Nephron progenitor cell (in vitro differentiated cells): Measurements from ENCODE around the gene NRCAM.

Experiments
- DNase-seq: peaks from one replicate; pipeline ENCODE4 v3.0.0; 2021
- H3K27ac Mint-ChIP-seq: 2 replicates; pipeline ENCODE4 v1.8.0; 2021; ENCODE audit warnings: mild to moderate bottlenecking, moderate library complexity, mixed read lengths
- H3K27me3 Mint-ChIP-seq: 2 replicates; pipeline ENCODE4 v1.8.0; 2021; ENCODE audit warnings: mild to moderate bottlenecking, low read depth, mixed read lengths; ENCODE audit not compliant: poor library complexity
- H3K36me3 Mint-ChIP-seq: 2 replicates; pipeline ENCODE4 v1.8.0; 2021; ENCODE audit warnings: low read depth, mixed read lengths
- H3K4me1 Mint-ChIP-seq: 2 replicates; pipeline ENCODE4 v1.8.0; 2021; ENCODE audit warnings: mixed read lengths
- H3K4me3 Mint-ChIP-seq: 2 replicates; pipeline ENCODE4 v1.8.0; 2021; ENCODE audit warnings: mild to moderate bottlenecking, moderate library complexity, mixed read lengths
- H3K9me3 Mint-ChIP-seq: 2 replicates; pipeline ENCODE4 v1.8.0; 2021; ENCODE audit warnings: mild to moderate bottlenecking, moderate library complexity, mixed read lengths
- CTCF ChIP-seq: fragments of 200-600 bp; sonication (generic); IDR thresholded peaks from 2 replicates; pipeline ENCODE4 v1.5.0; 2021; ENCODE audit warnings: antibody characterized with exemption

Gene NRCAM

GRCh38 chr7:108268200-108268820, 187.9 kb downstream of the NRCAM start:
- Mint-ChIP-seq H3K27me3 (peaks cover 4% of the 10 kb centered on the region), H3K4me3 (no peak overlapping the region), H3K9me3 (no peaks in the 10 kb centered on the region), H3K27ac (no peak overlapping the region), H3K36me3 (no peaks in the 10 kb centered on the region), H3K4me1 (no peaks in the 10 kb centered on the region)
- TF ChIP-seq CTCF = no peak
- DNase-seq = no peak

GRCh38 chr7:108267615-108268014, 188.6 kb downstream of the NRCAM start:
- DNase-seq = no peak
- no peak overlapping the region for H3K27ac Mint-ChIP-seq
- H3K9me3 Mint-ChIP-seq = no peaks in the 10 kb centered on the region
- no peak for TF ChIP-seq CTCF
- H3K4me1 Mint-ChIP-seq = peaks cover under 1% of the 10 kb centered on the region
- no peak overlapping the region for H3K4me3 Mint-ChIP-seq
- no peaks in the 10 kb centered on the region for H3K36me3 Mint-ChIP-seq
- peaks cover 5% of the 10 kb centered on the region for H3K27me3 Mint-ChIP-seq

GRCh38 chr7:108266491-108266890, 189.7 kb downstream of the NRCAM start:
- TF ChIP-seq CTCF = no peak
- H3K4me3 Mint-ChIP-seq = no peak overlapping the region
- H3K27ac Mint-ChIP-seq = no peak overlapping the region
- peaks cover 12% of the 10 kb centered on the region for H3K4me1 Mint-ChIP-seq
- H3K9me3 Mint-ChIP-seq = no peaks in the 10 kb centered on the region
- peaks cover 6% of the 10 kb centered on the region for H3K27me3 Mint-ChIP-seq
- DNase-seq = no peak
- no peaks in the 10 kb centered on the region for H3K36me3 Mint-ChIP-seq

GRCh38 chr7:108266035-108266434, 190.2 kb downstream of the NRCAM start:
- peaks cover 6% of the 10 kb centered on the region for H3K27me3 Mint-ChIP-seq
- no peak overlapping the region for H3K27ac Mint-ChIP-seq
- H3K4me3 Mint-ChIP-seq = no peak overlapping the region
- TF ChIP-seq CTCF = no peak
- no peak for DNase-seq
- H3K9me3 Mint-ChIP-seq = no peaks in the 10 kb centered on the region
- H3K36me3 Mint-ChIP-seq = no peaks in the 10 kb centered on the region
- H3K4me1 Mint-ChIP-seq = peaks cover 12% of the 10 kb centered on the region

GRCh38 chr7:108265007-108265406, 191.2 kb downstream of the NRCAM start:
- Mint-ChIP-seq H3K9me3 (no peaks in the 10 kb centered on the region), H3K4me3 (no peak overlapping the region), H3K27ac (no peak overlapping the region), H3K36me3 (no peaks in the 10 kb centered on the region), H3K4me1 (peaks cover 12% of the 10 kb centered on the region), H3K27me3 (peaks cover 8% of the 10 kb centered on the region)
- TF ChIP-seq CTCF = no peak
- no peak for DNase-seq

GRCh38 chr7:108263425-108263824, 192.8 kb downstream of the NRCAM start:
- TF ChIP-seq CTCF = no peak
- peaks cover 8% of the 10 kb centered on the region for H3K27me3 Mint-ChIP-seq
- no peak overlapping the region for H3K4me3 Mint-ChIP-seq
- no peak overlapping the region for H3K27ac Mint-ChIP-seq
- peaks cover 12% of the 10 kb centered on the region for H3K4me1 Mint-ChIP-seq
- DNase-seq = no peak
- peaks cover 6% of the 10 kb centered on the region for H3K9me3 Mint-ChIP-seq
- H3K36me3 Mint-ChIP-seq = no peaks in the 10 kb centered on the region
